ENCODE measurements around the gene AP4B1. TPM values are rescaled to one million over a fixed set of nuclear protein-coding genes. Genes with fewer than 3 reads are reported as not detected.

Gene AP4B1
- total and polyA plus RNA-seq, 2 experiments from 2014 or later = 9.8 to 11.1 TPM

DNA sequence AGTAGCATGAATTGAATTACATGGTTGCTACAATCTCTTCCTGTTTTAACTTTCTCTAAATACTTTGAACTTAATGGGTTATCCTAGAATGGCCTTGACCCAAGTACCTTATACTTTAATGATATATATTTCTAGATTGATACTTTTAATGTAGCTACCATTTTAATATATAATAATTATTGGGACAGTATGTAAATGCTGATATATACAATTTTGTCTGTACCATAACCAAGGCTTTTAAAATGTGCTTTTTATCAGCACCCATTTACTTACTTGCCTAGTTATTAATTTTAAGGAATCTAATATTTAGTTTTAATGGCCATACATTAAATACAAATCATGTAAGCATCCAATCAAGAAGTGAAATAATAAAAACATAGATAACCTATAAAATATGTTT is 37.9 kb upstream of the AP4B1 start:
- no peaks in the 10 kb centered on the region for H3K9me2 ChIP-seq (replicated peaks; ENCODE audit: insufficient read depth)
- no peaks in the 10 kb centered on the region for H3K27me3 ChIP-seq
- no peak overlapping the region for H3K27ac ChIP-seq
- no peak overlapping the region for H3K4me3 ChIP-seq
- H4K20me1 ChIP-seq (ENCODE audit: insufficient read depth, poor library complexity, severe bottlenecking) = peaks cover 26% of the 10 kb centered on the region
- no peak overlapping the region for H3K4me2 ChIP-seq
- peaks cover 85% of the 10 kb centered on the region for H3K79me2 ChIP-seq
- no peak for DNase-seq (ENCODE audit: low spot score)
- H2AFZ ChIP-seq = no peak overlapping the region
- no peaks in the 10 kb centered on the region for H3K36me3 ChIP-seq (replicated peaks; ENCODE audit: insufficient read depth, low read depth)
- no peak for TF ChIP-seq EZH2 (IDR thresholded peaks at IDR 0.05; ENCODE audit: borderline replicate concordance)
- TF ChIP-seq, protein P1, sequence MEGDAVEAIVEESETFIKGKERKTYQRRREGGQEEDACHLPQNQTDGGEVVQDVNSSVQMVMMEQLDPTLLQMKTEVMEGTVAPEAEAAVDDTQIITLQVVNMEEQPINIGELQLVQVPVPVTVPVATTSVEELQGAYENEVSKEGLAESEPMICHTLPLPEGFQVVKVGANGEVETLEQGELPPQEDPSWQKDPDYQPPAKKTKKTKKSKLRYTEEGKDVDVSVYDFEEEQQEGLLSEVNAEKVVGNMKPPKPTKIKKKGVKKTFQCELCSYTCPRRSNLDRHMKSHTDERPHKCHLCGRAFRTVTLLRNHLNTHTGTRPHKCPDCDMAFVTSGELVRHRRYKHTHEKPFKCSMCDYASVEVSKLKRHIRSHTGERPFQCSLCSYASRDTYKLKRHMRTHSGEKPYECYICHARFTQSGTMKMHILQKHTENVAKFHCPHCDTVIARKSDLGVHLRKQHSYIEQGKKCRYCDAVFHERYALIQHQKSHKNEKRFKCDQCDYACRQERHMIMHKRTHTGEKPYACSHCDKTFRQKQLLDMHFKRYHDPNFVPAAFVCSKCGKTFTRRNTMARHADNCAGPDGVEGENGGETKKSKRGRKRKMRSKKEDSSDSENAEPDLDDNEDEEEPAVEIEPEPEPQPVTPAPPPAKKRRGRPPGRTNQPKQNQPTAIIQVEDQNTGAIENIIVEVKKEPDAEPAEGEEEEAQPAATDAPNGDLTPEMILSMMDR (IDR thresholded peaks at IDR 0.05; ENCODE audit: poor library complexity) = no peak
- TF ChIP-seq EZH2phosphoT487 (IDR thresholded peaks at IDR 0.05; ENCODE audit: low read depth, severe bottlenecking, unreplicated experiment) = no peak
- no peaks in the 10 kb centered on the region for H3K9me3 ChIP-seq (ENCODE audit: low read depth)
- peaks cover 20% of the 10 kb centered on the region for H3K4me1 ChIP-seq (ENCODE audit: insufficient read depth)

- peaks cover 90% of the 10 kb centered on the region for H3K79me2 ChIP-seq
- H2AFZ ChIP-seq = no peak overlapping the region
- peaks cover 31% of the 10 kb centered on the region for H4K20me1 ChIP-seq (ENCODE audit: insufficient read depth, poor library complexity, severe bottlenecking)
- H3K4me2 ChIP-seq = no peak overlapping the region
- no peaks in the 10 kb centered on the region for H3K9me2 ChIP-seq (replicated peaks; ENCODE audit: insufficient read depth)
- no peak for TF ChIP-seq EZH2phosphoT487 (IDR thresholded peaks at IDR 0.05; ENCODE audit: low read depth, severe bottlenecking, unreplicated experiment)
- TF ChIP-seq, protein P1 (IDR thresholded peaks at IDR 0.05; ENCODE audit: poor library complexity) = no peak
- TF ChIP-seq EZH2 (IDR thresholded peaks at IDR 0.05; ENCODE audit: borderline replicate concordance) = no peak
- no peaks in the 10 kb centered on the region for H3K27me3 ChIP-seq
- no peaks in the 10 kb centered on the region for H3K9me3 ChIP-seq (ENCODE audit: low read depth)
- no peaks in the 10 kb centered on the region for H3K36me3 ChIP-seq (replicated peaks; ENCODE audit: insufficient read depth, low read depth)
- peaks cover 7% of the 10 kb centered on the region for H3K4me1 ChIP-seq (ENCODE audit: insufficient read depth)
- no peak overlapping the region for H3K27ac ChIP-seq
- no peak for DNase-seq (ENCODE audit: low spot score)
- H3K4me3 ChIP-seq = no peak overlapping the region
- 87% methylated on average over 7 of the region's 7 CpGs for WGBS (ENCODE audit: low lambda C conversion rate, missing lambda C conversion rate)
These were observed 36.6 kb upstream of the AP4B1 start for GRCh38 chr1:113941245-113941559.

DNA sequence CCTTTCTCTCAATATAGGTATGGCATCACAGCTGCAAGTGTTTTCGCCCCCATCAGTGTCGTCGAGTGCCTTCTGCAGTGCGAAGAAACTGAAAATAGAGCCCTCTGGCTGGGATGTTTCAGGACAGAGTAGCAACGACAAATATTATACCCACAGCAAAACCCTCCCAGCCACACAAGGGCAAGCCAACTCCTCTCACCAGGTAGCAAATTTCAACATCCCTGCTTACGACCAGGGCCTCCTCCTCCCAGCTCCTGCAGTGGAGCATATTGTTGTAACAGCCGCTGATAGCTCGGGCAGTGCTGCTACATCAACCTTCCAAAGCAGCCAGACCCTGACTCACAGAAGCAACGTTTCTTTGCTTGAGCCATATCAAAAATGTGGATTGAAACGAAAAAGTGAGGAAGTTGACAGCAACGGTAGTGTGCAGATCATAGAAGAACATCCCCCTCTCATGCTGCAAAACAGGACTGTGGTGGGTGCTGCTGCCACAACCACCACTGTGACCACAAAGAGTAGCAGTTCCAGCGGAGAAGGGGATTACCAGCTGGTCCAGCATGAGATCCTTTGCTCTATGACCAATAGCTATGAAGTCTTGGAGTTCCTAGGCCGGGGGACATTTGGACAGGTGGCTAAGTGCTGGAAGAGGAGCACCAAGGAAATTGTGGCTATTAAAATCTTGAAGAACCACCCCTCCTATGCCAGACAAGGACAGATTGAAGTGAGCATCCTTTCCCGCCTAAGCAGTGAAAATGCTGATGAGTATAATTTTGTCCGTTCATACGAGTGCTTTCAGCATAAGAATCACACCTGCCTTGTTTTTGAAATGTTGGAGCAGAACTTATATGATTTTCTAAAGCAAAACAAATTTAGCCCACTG is 36.0 kb upstream of the AP4B1 start:
- DNase-seq (ENCODE audit: low spot score) = no peak
- peaks cover 4% of the 10 kb centered on the region for H3K4me1 ChIP-seq (ENCODE audit: insufficient read depth)
- no peaks in the 10 kb centered on the region for H3K27me3 ChIP-seq
- H3K9me2 ChIP-seq (replicated peaks; ENCODE audit: insufficient read depth) = no peaks in the 10 kb centered on the region
- TF ChIP-seq EZH2phosphoT487 (IDR thresholded peaks at IDR 0.05; ENCODE audit: low read depth, severe bottlenecking, unreplicated experiment) = no peak
- TF ChIP-seq, protein P1 (IDR thresholded peaks at IDR 0.05; ENCODE audit: poor library complexity) = no peak
- TF ChIP-seq EZH2 (IDR thresholded peaks at IDR 0.05; ENCODE audit: borderline replicate concordance) = no peak
- WGBS (ENCODE audit: low lambda C conversion rate, missing lambda C conversion rate) = 85% methylated on average over 16 of the region's 16 CpGs
- H4K20me1 ChIP-seq (ENCODE audit: insufficient read depth, poor library complexity, severe bottlenecking) = peaks cover 27% of the 10 kb centered on the region
- peaks cover 90% of the 10 kb centered on the region for H3K79me2 ChIP-seq
- H3K9me3 ChIP-seq (ENCODE audit: low read depth) = no peaks in the 10 kb centered on the region
- H3K4me2 ChIP-seq = no peak overlapping the region
- no peak overlapping the region for H3K27ac ChIP-seq
- no peak overlapping the region for H2AFZ ChIP-seq
- no peak overlapping the region for H3K4me3 ChIP-seq
- no peaks in the 10 kb centered on the region for H3K36me3 ChIP-seq (replicated peaks; ENCODE audit: insufficient read depth, low read depth)
